HepG2 (cell line): ENCODE results near the gene PCSK7. TPM values are rescaled to one million over a fixed set of nuclear protein-coding genes. Genes with fewer than 3 reads are reported as not detected.
A peak's percentile ranks its signal among the peaks of the same experiment; 100 is the strongest.

Experiments
- ATAC-seq: fragments of 200-7000 bp; cut with Tn5 transposase; 3 replicates; pipeline ENCODE4 v1.9.1; 2020; ENCODE audit warnings: mild to moderate bottlenecking, moderate library complexity
- BruUV-seq: library from RNA; stranded (reverse); fragments of 400-500 nt; replicated peaks from 2 replicates; lab custom pipeline; 2021; lab: Mats Ljungman, UMichigan
- CTCF ChIA-PET: fragments of 300-600 bp; formaldehyde crosslinking; extraction: SDS; loops from one replicate; lab custom pipeline; 2021; ENCODE audit warnings: low total read pairs, inconsistent platforms, low intra/inter-chr PET ratio; lab: Yijun Ruan, JAX
- POLR2A ChIA-PET: fragments of 350-600 bp; sonication (Branson Sonifier 250); formaldehyde crosslinking; loops from one replicate; lab custom pipeline; 2020; ENCODE audit warnings: antibody characterized with exemption, inconsistent platforms; lab: Yijun Ruan, JAX
- DNase-seq: peaks from one replicate; pipeline ENCODE4 v3.0.0-alpha.2; 2015; ENCODE audit warnings: low spot score
- FAIRE-seq: peaks from 3 replicates; lab custom pipeline; 2011; peaks lifted over from hg19 to GRCh38; lab: Jason Lieb, UNC
- H2AFZ ChIP-seq: one replicate; pipeline ENCODE4 v1.6.1; 2011; ENCODE audit warnings: low read length, inconsistent platforms
- H3K27ac ChIP-seq: fragments of 300-600 bp; 3 replicates; pipeline ENCODE4 v1.8.0; 2011; ENCODE audit warnings: mixed run types, mild to moderate bottlenecking, mixed read lengths, low read length, inconsistent platforms; ENCODE audit not compliant: insufficient read depth; ENCODE audit errors: extremely low read length
- H3K27me3 ChIP-seq, 2 experiments: fragments of 200-600 bp in 1 of 2; 2 replicates in 1 of 2; 3 replicates in 1 of 2; pipeline versions ENCODE4 v1.6.0 to v1.8.0; 2011; ENCODE audit warnings: low read length in 2 of 2, mild to moderate bottlenecking in 2 of 2, moderate library complexity in 2 of 2, inconsistent platforms in 1 of 2; ENCODE audit not compliant: insufficient read depth in 2 of 2, control insufficient read depth in 1 of 2
- H3K36me3 ChIP-seq, 2 experiments: fragments of 200-600 bp in 1 of 2; replicated peaks in 1 of 2; 2 replicates in 1 of 2; 3 replicates in 1 of 2; pipeline versions ENCODE4 v1.5.1 to v1.8.0; 2011; ENCODE audit warnings: low read length in 2 of 2, inconsistent platforms in 1 of 2; ENCODE audit not compliant: insufficient read depth in 2 of 2, control insufficient read depth in 1 of 2
- H3K4me1 ChIP-seq: 2 replicates; pipeline ENCODE4 v1.5.1; 2012; ENCODE audit warnings: low read length, inconsistent platforms; ENCODE audit not compliant: insufficient read depth
- H3K4me2 ChIP-seq: 2 replicates; pipeline ENCODE4 v1.6.0; 2011; ENCODE audit warnings: low read depth, low read length, inconsistent platforms
- H3K4me3 ChIP-seq, 3 experiments: fragments of 200-600 bp in 1 of 3; sonication (generic), shearing (Covaris generic) in 1 of 3; replicated peaks in 1 of 3; 2 replicates each; pipeline ENCODE4 v1.5.1; 2011 to 2016; ENCODE audit warnings: low read length in 3 of 3, inconsistent platforms in 2 of 3, low read depth in 2 of 3, mild to moderate bottlenecking in 2 of 3, control low read depth in 1 of 3, mixed read lengths in 1 of 3; ENCODE audit not compliant: insufficient read depth in 1 of 3
- H3K79me2 ChIP-seq: one replicate; pipeline ENCODE4 v1.6.1; 2011; ENCODE audit warnings: low read length, inconsistent platforms; ENCODE audit not compliant: insufficient read depth
- H3K9ac ChIP-seq: 2 replicates; pipeline ENCODE4 v1.6.0; 2011; ENCODE audit warnings: mild to moderate bottlenecking, low read depth, low read length, inconsistent platforms; ENCODE audit not compliant: insufficient read depth
- H3K9me3 ChIP-seq: 2 replicates; pipeline ENCODE4 v1.5.1; 2012; ENCODE audit warnings: mild to moderate bottlenecking, low read length
- H4K20me1 ChIP-seq: 2 replicates; pipeline ENCODE4 v1.6.0; 2011; ENCODE audit warnings: inconsistent platforms, mild to moderate bottlenecking, low read length, moderate library complexity; ENCODE audit not compliant: insufficient read depth
- HNRNPL ChIP-seq: fragments of 200-400 bp; formaldehyde crosslinking; IDR thresholded peaks from 2 replicates; pipeline ENCODE4 v1.6.1; 2017; ENCODE audit warnings: mild to moderate bottlenecking, low read depth, low read length
- KDM2A ChIP-seq: sonication (generic); formaldehyde crosslinking; IDR thresholded peaks from 2 replicates; pipeline ENCODE4 v1.4.0; 2020; ENCODE audit warnings: low read depth, missing genetic modification reagents, borderline replicate concordance
- MAFF ChIP-seq: IDR thresholded peaks from 2 replicates; pipeline ENCODE4 v1.6.1; 2011; ENCODE audit warnings: low read depth, low read length, improper control_type of control experiment
- WGBS: methylation state at CpG from one replicate; pipeline ENCODE4 v1.1.6; 2017; ENCODE audit warnings: low lambda C conversion rate; 5-methylcytosine and 5-hydroxymethylcytosine counted together
- in situ Hi-C: cut with HindIII; loops from 2 replicates; pipeline ENCODE4 v1.10.0; 2017; ENCODE audit warnings: low pct_unique_long_range_greater_than_20kb; ENCODE audit not compliant: extremely low pct_ligation_motif_present
- intact Hi-C: fragments of 100-400 bp; cut with micrococcal nuclease; formaldehyde crosslinking; loops from one replicate; pipeline ENCODE4 v1.10.0; 2022; ENCODE audit not compliant: unreplicated experiment
- polyA plus RNA-seq, 8 experiments: library from polyadenylated mRNA; depleted of rRNA in 3 of 8; stranded (reverse) in 7 of 8; unstranded in 1 of 8; fragments of >200 nt; fragmentation: Illumina TruSeq in 4 of 8; extraction: Trizol in 4 of 8; gene quantifications; 2 replicates each; pipeline versions ENCODE4 v1.2.1 to v1.2.3, GENCODE V29; 2011 to 2016; ENCODE audit warnings: low read depth in 4 of 8, missing spikeins in 1 of 8, mixed read lengths in 1 of 8; ENCODE audit not compliant: insufficient read depth in 1 of 8
- total RNA-seq, 5 experiments: library from RNA; depleted of rRNA; stranded (reverse); fragments of >200 nt; fragmentation: Illumina TruSeq; extraction: Trizol; gene quantifications; 2 replicates each; pipeline ENCODE4 v1.2.3, GENCODE V29; 2016; ENCODE audit warnings: low read depth in 1 of 5
- TF ChIP-seq, protein P1 (sequence below): IDR thresholded peaks from 2 replicates; pipeline ENCODE4 v1.6.1; 2016; ENCODE audit warnings: control low read depth
- TF ChIP-seq, protein P2 (sequence below): sonication (generic); formaldehyde crosslinking; IDR thresholded peaks from 2 replicates; pipeline ENCODE4 v1.5.0; 2020; ENCODE audit warnings: mild to moderate bottlenecking, missing genetic modification reagents, borderline replicate concordance

PCSK7 gene
- total and polyA plus RNA-seq, 2 of the 13 experiments (the other 11 are each of a cell fraction or from before 2014, with no cell fraction given), result 13.4 to 13.8 TPM

DNA sequence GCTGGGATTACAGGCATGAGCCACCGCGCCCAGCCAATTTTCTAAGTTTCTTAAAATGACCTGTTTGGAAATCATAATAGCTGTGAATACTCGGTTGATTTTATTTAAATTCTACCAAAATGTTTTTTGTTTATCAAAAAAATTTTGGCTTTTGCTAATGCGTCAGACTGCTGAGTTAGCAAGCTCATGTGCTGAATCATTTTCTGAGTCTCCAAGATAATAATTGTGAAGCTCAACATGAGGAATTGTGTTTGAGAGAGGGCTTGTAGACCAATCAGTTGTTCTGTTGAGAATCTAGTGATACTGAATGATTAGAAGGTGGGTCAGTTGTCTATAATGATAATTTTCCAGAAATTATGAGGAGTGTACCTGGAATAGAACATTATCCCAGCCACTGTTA is 16.5 kb upstream of the PCSK7 start:
- WGBS, result 99% methylated on average over 4 of the region's 4 CpGs
- no peak overlapping the region for H3K9ac ChIP-seq
- H4K20me1 ChIP-seq, result no peaks in the 10 kb centered on the region
- intact Hi-C loops (no loop called here), in situ Hi-C loops (no loop called here)
- no peak overlapping the region for H3K4me2 ChIP-seq
- no peak overlapping the region for H3K4me3 ChIP-seq
- no peak for DNase-seq
- no TSS peak for BruUV-seq
- H2AFZ ChIP-seq, result no peak overlapping the region
- no peak for FAIRE-seq
- ChIA-PET CTCF (no interaction called here), POLR2A (no interaction called here)
- H3K36me3 ChIP-seq, result peaks cover 5 to 29% of the 10 kb centered on the region in 2 experiments
- no peaks in the 10 kb centered on the region for H3K79me2 ChIP-seq
- H3K27me3 ChIP-seq, result no peaks in the 10 kb centered on the region
- no peaks in the 10 kb centered on the region; the same call in 1 of the 2 replicates for H3K4me1 ChIP-seq
- ATAC-seq, result no peak
- TF ChIP-seq KDM2A (CRISPR knock-in tag), result no peak
- TF ChIP-seq MAFF, result 0 out of 2 replicates have a peak, but pooled peaks have one; percentile 6
- no peak for TF ChIP-seq HNRNPL
- no peak overlapping the region for H3K27ac ChIP-seq
- H3K9me3 ChIP-seq, result no peaks in the 10 kb centered on the region

DNA sequence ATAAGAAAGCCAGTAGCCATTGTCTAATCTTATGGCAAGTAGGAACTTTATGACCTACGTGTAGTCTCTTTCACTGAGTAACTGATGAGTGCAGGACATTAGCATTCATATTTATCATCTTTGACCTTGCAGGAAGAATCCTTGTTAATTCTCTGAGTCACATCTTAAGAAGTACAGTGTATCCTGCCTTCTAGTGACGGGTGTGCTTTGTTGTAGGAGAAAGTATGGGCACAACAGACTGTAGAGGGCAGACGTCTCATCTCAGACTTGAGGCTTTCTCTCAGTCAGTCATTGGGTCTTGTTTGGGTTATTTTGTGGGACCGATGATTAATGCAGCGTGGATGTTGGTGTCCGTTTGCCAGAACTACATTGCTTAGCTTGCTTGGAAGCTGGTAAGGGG is 7.4 kb upstream of the PCSK7 start:
- ChIA-PET POLR2A (no interaction called here), CTCF (no interaction called here)
- Histone ChIP-seq H3K27ac (no peak overlapping the region), H2AFZ (no peak overlapping the region), H3K27me3 (no peaks in the 10 kb centered on the region), H3K9me3 (no peaks in the 10 kb centered on the region), H3K79me2 (no peaks in the 10 kb centered on the region), H3K4me3 (no peak overlapping the region), H3K4me1 (peaks cover under 1% of the 10 kb centered on the region; the same call in 1 of the 2 replicates), H3K4me2 (no peak overlapping the region), H3K36me3 (peaks cover 8 to 30% of the 10 kb centered on the region in 2 experiments; a peak in 4 of 5 replicates), H4K20me1 (no peaks in the 10 kb centered on the region), H3K9ac (no peak overlapping the region)
- TF ChIP-seq, protein P1, sequence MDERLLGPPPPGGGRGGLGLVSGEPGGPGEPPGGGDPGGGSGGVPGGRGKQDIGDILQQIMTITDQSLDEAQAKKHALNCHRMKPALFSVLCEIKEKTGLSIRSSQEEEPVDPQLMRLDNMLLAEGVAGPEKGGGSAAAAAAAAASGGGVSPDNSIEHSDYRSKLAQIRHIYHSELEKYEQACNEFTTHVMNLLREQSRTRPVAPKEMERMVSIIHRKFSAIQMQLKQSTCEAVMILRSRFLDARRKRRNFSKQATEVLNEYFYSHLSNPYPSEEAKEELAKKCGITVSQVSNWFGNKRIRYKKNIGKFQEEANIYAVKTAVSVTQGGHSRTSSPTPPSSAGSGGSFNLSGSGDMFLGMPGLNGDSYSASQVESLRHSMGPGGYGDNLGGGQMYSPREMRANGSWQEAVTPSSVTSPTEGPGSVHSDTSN (CRISPR knock-in tag), result no peak
- TF ChIP-seq, protein P2, sequence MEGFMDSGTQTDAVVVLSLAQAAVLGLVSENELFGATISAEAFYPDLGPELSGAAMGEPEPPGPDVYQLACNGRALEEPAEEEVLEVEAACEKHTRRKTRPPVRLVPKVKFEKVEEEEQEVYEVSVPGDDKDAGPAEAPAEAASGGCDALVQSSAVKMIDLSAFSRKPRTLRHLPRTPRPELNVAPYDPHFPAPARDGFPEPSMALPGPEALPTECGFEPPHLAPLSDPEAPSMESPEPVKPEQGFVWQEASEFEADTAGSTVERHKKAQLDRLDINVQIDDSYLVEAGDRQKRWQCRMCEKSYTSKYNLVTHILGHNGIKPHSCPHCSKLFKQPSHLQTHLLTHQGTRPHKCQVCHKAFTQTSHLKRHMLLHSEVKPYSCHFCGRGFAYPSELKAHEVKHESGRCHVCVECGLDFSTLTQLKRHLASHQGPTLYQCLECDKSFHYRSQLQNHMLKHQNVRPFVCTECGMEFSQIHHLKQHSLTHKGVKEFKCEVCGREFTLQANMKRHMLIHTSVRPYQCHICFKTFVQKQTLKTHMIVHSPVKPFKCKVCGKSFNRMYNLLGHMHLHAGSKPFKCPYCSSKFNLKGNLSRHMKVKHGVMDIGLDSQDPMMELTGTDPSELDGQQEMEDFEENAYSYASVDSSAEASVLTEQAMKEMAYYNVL (CRISPR knock-in tag), result no peak
- no TSS peak for BruUV-seq
- intact Hi-C loops, result no loop called here
- DNase-seq (no peak), FAIRE-seq (no peak), ATAC-seq (no peak)
- WGBS, result 93% methylated on average over 6 of the region's 6 CpGs
- in situ Hi-C loops, result no loop called here
